Keratinocyte (primary cell): ENCODE results near the gene RAB4A.

Experiments
- CTCF ChIP-seq, 3 experiments: IDR thresholded peaks in 1 of 3; conservative IDR thresholded peaks in 1 of 3; optimal IDR thresholded peaks in 1 of 3; 2 replicates in 2 of 3; 3 replicates in 1 of 3; pipeline versions ENCODE3 to v1.5.1; 2011; ENCODE audit warnings: low read length in 3 of 3, mild to moderate bottlenecking in 3 of 3, moderate library complexity in 2 of 3, control low read depth in 1 of 3, inconsistent platforms in 1 of 3; ENCODE audit not compliant: insufficient read depth in 2 of 3; ENCODE audit errors: extremely low read depth in 1 of 3
- EZH2 ChIP-seq: IDR thresholded peaks from one replicate; pipeline ENCODE4 v1.6.1; 2012; ENCODE audit warnings: inconsistent platforms, mild to moderate bottlenecking, low read length, moderate library complexity

GRCh38 chr1:229238231-229238630 lies 32.7 kb upstream of the RAB4A start:
- no peak for TF ChIP-seq CTCF (optimal IDR thresholded peaks at IDR 0.05 in 1 of 3, IDR thresholded peaks at IDR 0.05 in 1 of 3, conservative IDR thresholded peaks at IDR 0.05 in 1 of 3; ENCODE audit: extremely low read depth in 1 of 3, insufficient read depth in 2 of 3, low read length in 3 of 3)
- TF ChIP-seq EZH2, result no peak
